Suprapubic skin (tissue), 4 donors: ENCODE results near the gene SLC22A31. TPM values are rescaled to one million over a fixed set of nuclear protein-coding genes. Genes with fewer than 3 reads are reported as not detected.
"Not testable (repeated sequence)": the region's sequence is repeated elsewhere in the genome, so short reads cannot be mapped to it uniquely, and the experiment has no call there.

ENCODE experiments used
- DNase-seq, 2 donors: peaks; one replicate each; pipeline ENCODE4 v3.0.0-alpha.2; 2019; ENCODE audit warnings: low spot score in 2 of 2
- H3K27ac ChIP-seq: fragments of 200-600 bp; sonication (generic); one replicate; pipeline ENCODE4 v1.5.1; 2019
- H3K27me3 ChIP-seq: fragments of 200-600 bp; sonication (generic); one replicate; pipeline ENCODE4 v1.5.1; 2019
- H3K36me3 ChIP-seq: fragments of 200-600 bp; sonication (generic); one replicate; pipeline ENCODE4 v1.5.1; 2019
- H3K4me1 ChIP-seq: fragments of 200-600 bp; sonication (generic); one replicate; pipeline ENCODE4 v1.5.1; 2019
- H3K4me3 ChIP-seq: fragments of 200-600 bp; sonication (generic); one replicate; pipeline ENCODE4 v1.5.1; 2019; ENCODE audit warnings: mild to moderate bottlenecking
- H3K9me3 ChIP-seq: fragments of 200-600 bp; sonication (generic); one replicate; pipeline ENCODE4 v1.5.1; 2019
- EP300 ChIP-seq: sonication (generic); formaldehyde crosslinking; IDR thresholded peaks from one replicate; pipeline ENCODE4 v1.6.1; 2017; ENCODE audit warnings: antibody characterized with exemption
- POLR2A ChIP-seq, 2 donors: fragments of 450-650 bp; IDR thresholded peaks; one replicate each; pipeline ENCODE4 v1.6.1; 2017; ENCODE audit warnings: antibody characterized with exemption in 2 of 2, mild to moderate bottlenecking in 2 of 2, moderate library complexity in 2 of 2
- POLR2AphosphoS5 ChIP-seq, 3 donors: sonication (generic); formaldehyde crosslinking; IDR thresholded peaks; one replicate each; pipeline ENCODE4 v1.6.1; 2017; ENCODE audit warnings: antibody characterized with exemption in 3 of 3
- WGBS: methylation state at CpG from one replicate; pipeline ENCODE4 v1.1.5; 2018; 5-methylcytosine and 5-hydroxymethylcytosine counted together
- total RNA-seq, 4 donors: library from RNA; depleted of rRNA; stranded (reverse); fragments of >200 nt; gene quantifications; one replicate each; pipeline ENCODE4 v1.1.0, GENCODE V29; 2016
- TF ChIP-seq, protein P1 (sequence below), 2 donors: fragments of 200-600 bp in 1 of 2; fragments of 450-650 bp in 1 of 2; sonication (generic) in 1 of 2; IDR thresholded peaks; one replicate each; pipeline ENCODE4 v1.5.1; 2016 to 2019; ENCODE audit warnings: antibody characterized with exemption in 2 of 2, mild to moderate bottlenecking in 1 of 2, moderate library complexity in 1 of 2

The SLC22A31 gene
- total RNA-seq, 4 donors from 2014 or later: 0.72 to 6.6 (median 4.7) TPM

DNA sequence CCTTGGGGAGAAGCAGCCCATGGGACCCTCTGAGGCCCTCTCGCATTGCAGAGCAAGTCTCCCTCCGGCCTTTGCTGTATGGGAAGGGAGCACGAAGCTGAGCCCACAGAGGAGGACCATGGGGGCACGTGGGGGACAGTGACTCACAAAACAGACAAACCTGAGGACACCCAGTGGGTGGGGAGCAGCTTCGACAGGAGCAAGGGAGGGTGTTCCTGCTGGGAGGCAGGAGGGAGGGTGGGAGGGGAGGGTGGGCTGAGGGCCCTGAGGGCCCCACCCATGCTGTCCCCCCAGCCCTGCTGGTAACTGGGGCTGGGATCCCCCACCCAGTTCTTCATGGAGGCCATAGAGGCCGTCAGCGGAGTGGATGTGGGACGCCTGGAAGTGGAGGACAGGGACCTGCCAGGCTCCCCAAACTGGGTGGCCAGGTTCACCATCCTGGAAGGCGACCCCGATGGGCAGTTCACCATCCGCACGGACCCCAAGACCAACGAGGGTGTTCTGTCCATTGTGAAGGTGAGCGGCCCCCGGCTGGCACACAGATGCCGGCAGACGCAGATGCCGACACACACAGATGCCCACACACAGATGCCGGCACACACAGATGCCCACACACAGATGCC lies 12.5 kb downstream of the SLC22A31 start:
- H3K27ac ChIP-seq: no peak overlapping the region
- no peak for TF ChIP-seq POLR2A (IDR thresholded peaks at IDR 0.05)
- TF ChIP-seq EP300: no peak
- TF ChIP-seq POLR2AphosphoS5 (IDR thresholded peaks at IDR 0.05): no peak
- TF ChIP-seq, protein P1, sequence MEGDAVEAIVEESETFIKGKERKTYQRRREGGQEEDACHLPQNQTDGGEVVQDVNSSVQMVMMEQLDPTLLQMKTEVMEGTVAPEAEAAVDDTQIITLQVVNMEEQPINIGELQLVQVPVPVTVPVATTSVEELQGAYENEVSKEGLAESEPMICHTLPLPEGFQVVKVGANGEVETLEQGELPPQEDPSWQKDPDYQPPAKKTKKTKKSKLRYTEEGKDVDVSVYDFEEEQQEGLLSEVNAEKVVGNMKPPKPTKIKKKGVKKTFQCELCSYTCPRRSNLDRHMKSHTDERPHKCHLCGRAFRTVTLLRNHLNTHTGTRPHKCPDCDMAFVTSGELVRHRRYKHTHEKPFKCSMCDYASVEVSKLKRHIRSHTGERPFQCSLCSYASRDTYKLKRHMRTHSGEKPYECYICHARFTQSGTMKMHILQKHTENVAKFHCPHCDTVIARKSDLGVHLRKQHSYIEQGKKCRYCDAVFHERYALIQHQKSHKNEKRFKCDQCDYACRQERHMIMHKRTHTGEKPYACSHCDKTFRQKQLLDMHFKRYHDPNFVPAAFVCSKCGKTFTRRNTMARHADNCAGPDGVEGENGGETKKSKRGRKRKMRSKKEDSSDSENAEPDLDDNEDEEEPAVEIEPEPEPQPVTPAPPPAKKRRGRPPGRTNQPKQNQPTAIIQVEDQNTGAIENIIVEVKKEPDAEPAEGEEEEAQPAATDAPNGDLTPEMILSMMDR (IDR thresholded peaks at IDR 0.05): no peak
- no peaks in the 10 kb centered on the region for H3K36me3 ChIP-seq
- peaks cover 15% of the 10 kb centered on the region for H3K4me1 ChIP-seq
- 68% methylated on average over 12 of the region's 19 CpGs for WGBS
- peaks cover 18% of the 10 kb centered on the region for H3K27me3 ChIP-seq
- no peak overlapping the region for H3K4me3 ChIP-seq
- no peaks in the 10 kb centered on the region for H3K9me3 ChIP-seq
- DNase-seq: no peak

DNA sequence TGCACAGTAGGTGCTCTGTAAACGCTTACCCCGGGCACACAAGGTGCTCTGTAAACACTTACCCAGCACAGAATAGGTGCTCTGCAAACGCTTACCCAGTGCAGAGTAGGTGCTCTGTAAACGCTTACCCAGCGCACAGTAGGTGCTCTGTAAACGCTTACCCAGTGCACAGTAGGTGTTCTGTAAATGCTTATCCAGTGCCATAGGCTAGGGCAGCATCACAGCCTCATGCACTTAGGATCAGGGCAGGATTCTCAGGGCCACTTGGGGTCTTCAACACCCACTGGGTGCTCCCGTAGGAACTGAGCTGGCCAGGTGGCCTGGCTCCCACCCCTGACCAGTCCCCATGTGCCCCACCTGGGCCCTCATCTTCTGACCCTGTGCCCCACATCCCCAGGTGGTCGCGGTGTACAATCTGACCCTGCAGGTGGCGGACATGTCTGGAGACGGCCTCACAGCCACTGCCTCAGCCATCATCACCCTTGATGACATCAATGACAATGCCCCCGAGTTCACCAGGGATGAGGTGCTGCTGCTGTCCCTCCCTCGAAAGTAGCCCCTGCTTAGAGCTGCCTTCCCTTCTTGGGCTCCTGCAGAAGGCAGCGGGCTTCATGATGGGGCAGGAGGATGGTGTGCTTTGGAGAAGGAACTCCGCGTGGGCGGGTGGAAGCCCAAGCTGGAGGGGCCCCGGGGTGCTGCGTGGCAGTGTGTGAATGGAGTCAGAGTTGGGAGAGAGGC lies 13.1 kb downstream of the SLC22A31 start:
- DNase-seq: no peak
- 70% methylated on average over 7 of the region's 19 CpGs for WGBS

DNA sequence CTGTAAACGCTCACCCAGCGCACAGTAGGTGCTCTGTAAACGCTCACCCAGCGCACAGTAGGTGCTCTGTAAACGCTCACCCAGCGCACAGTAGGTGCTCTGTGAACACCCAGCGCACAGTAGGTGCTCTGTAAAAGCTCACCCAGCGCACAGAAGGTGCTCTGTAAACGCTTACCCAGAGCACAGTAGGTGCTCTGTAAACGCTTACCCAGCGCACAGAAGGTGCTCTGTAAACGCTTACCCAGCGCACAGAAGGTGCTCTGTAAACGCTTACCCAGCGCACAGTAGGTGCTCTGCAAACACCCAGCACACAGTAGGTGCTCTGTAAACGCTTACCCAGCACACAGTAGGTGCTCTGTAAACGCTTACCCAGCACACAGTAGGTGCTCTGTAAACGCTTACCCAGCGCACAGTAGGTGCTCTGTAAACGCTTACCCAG lies 13.7 kb downstream of the SLC22A31 start:
- H3K27ac ChIP-seq, H3K9me3 ChIP-seq, DNase-seq, H3K4me1 ChIP-seq, H3K36me3 ChIP-seq, H3K4me3 ChIP-seq: not testable (repeated sequence)
- peaks cover 14% of the 10 kb centered on the region for H3K27me3 ChIP-seq
- 87% methylated on average over 9 of the region's 20 CpGs for WGBS

More for the DNA sequence above, 13.1 kb downstream of the SLC22A31 start:
- H3K27me3 ChIP-seq: peaks cover 18% of the 10 kb centered on the region
- no peak overlapping the region for H3K27ac ChIP-seq
- TF ChIP-seq, protein P1 (IDR thresholded peaks at IDR 0.05): no peak
- TF ChIP-seq EP300: no peak
- no peak for TF ChIP-seq POLR2A (IDR thresholded peaks at IDR 0.05)
- no peak for TF ChIP-seq POLR2AphosphoS5 (IDR thresholded peaks at IDR 0.05)
- H3K36me3 ChIP-seq: no peaks in the 10 kb centered on the region
- H3K9me3 ChIP-seq: no peaks in the 10 kb centered on the region
- H3K4me1 ChIP-seq: peaks cover 9% of the 10 kb centered on the region
- no peak overlapping the region for H3K4me3 ChIP-seq

DNA sequence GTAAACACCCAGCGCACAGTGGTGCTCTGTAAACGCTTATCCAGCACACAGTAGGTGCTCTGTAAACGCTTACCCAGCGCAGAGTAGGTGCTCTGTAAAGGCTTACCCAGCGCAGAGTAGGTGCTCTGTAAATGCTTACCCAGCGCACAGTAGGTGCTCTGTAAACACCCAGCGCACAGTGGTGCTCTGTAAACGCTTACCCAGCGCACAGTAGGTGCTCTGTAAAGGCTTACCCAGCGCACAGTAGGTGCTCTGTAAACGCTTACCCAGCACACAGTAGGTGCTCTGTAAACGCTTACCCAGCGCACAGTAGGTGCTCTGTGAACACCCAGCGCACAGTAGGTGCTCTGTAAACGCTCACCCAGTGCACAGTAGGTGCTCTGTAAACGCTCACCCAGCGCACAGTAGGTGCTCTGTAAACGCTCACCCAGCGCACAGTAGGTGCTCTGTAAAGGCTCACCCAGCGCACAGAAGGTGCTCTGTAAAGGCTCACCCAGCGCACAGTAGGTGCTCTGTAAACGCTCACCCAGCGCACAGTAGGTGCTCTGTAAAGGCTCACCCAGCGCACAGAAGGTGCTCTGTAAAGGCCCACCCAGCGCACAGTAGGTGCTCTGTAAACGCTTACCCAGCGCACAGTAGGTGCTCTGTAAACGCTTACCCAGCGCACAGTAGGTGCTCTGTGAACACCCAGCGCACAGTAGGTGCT lies 14.3 kb downstream of the SLC22A31 start:
- DNase-seq, H3K4me3 ChIP-seq, H3K4me1 ChIP-seq, H3K9me3 ChIP-seq, H3K36me3 ChIP-seq, H3K27me3 ChIP-seq, H3K27ac ChIP-seq: not testable (repeated sequence)
- whole genome bisulfite sequencing: 92% methylated on average over 17 of the region's 30 CpGs

DNA sequence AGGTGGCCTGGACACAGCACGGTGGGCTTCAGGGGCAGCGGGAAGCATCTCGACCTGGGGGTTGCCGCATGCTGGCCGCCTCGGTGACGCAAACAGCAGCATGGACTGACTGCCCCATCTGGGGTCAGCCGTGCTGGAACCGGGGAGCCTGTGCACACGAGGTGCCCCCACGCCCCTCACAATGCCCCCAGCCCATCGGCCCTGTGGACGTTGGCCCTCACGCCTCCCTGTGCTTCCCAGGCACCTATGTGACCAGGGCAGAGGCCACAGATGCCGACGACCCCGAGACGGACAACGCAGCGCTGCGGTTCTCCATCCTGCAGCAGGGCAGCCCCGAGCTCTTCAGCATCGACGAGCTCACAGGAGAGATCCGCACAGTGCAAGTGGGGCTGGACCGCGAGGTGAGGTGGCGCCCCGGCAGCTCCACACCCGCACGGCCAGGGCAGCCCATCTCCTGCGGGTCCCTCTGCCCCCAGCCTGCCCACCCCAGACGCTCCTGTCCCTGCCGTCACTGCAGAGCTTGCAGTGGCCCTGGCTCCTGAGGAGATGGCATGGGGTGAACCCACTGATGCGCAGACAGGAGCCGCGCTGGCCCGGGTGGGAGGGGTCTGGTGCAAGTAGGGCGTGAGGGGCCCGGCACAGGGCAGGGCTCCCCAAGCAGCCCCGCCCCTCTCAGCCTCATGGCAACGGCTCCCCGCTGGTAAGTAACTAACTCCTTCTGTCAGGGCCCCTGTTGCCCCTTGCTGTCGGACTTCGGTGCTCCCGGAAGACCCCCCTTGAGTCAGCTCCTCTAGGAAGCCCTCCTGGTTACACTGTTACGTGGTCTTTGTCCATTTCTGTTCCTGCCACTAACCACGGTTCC lies 15.2 kb downstream of the SLC22A31 start:
- Histone ChIP-seq H3K4me3 (no peak overlapping the region), H3K36me3 (no peaks in the 10 kb centered on the region), H3K9me3 (no peaks in the 10 kb centered on the region), H3K27me3 (peaks cover 11% of the 10 kb centered on the region), H3K27ac (no peak overlapping the region), H3K4me1 (no peaks in the 10 kb centered on the region)
- no peak for TF ChIP-seq POLR2A (IDR thresholded peaks at IDR 0.05)
- TF ChIP-seq EP300: no peak
- TF ChIP-seq, protein P1 (IDR thresholded peaks at IDR 0.05): no peak
- no peak for TF ChIP-seq POLR2AphosphoS5 (IDR thresholded peaks at IDR 0.05)
- no peak for DNase-seq
- 67% methylated on average over 17 of the region's 48 CpGs for WGBS
